Suprapubic skin (tissue), 3 donors: Measurements from ENCODE around the gene PEMT.

Source experiments
- CTCF ChIP-seq, 2 donors: fragments of 200-600 bp in 1 of 2; fragments of 450-650 bp in 1 of 2; sonication (generic) in 1 of 2; IDR thresholded peaks; one replicate each; pipeline ENCODE4 v1.5.1; 2016 to 2019; ENCODE audit warnings: antibody characterized with exemption in 2 of 2, mild to moderate bottlenecking in 1 of 2, moderate library complexity in 1 of 2
- POLR2AphosphoS5 ChIP-seq, 3 donors: sonication (generic); formaldehyde crosslinking; IDR thresholded peaks; one replicate each; pipeline ENCODE4 v1.6.1; 2017; ENCODE audit warnings: antibody characterized with exemption in 3 of 3

GRCh38 chr17:17599965-17600364 lies 8.5 kb upstream of the PEMT start:
- TF ChIP-seq CTCF (IDR thresholded peaks at IDR 0.05) (no peak), POLR2AphosphoS5 (IDR thresholded peaks at IDR 0.05) (no peak)
